GM10266 (cell line): ENCODE data around the gene ADPRH.

Experiments used
- DNase-seq: peaks from one replicate; pipeline ENCODE4 v3.0.0; 2012; ENCODE audit errors: extremely low spot score
- TF ChIP-seq, protein P1 (sequence below): IDR thresholded peaks from 2 replicates; pipeline ENCODE4 v1.5.1; 2012; ENCODE audit warnings: mild to moderate bottlenecking, low read depth; ENCODE audit not compliant: control insufficient read depth, insufficient read depth; ENCODE audit errors: missing control alignments

Gene ADPRH

GRCh38 chr3:119630128-119630879 lies 51.0 kb downstream of the ADPRH start:
- TF ChIP-seq, protein P1, sequence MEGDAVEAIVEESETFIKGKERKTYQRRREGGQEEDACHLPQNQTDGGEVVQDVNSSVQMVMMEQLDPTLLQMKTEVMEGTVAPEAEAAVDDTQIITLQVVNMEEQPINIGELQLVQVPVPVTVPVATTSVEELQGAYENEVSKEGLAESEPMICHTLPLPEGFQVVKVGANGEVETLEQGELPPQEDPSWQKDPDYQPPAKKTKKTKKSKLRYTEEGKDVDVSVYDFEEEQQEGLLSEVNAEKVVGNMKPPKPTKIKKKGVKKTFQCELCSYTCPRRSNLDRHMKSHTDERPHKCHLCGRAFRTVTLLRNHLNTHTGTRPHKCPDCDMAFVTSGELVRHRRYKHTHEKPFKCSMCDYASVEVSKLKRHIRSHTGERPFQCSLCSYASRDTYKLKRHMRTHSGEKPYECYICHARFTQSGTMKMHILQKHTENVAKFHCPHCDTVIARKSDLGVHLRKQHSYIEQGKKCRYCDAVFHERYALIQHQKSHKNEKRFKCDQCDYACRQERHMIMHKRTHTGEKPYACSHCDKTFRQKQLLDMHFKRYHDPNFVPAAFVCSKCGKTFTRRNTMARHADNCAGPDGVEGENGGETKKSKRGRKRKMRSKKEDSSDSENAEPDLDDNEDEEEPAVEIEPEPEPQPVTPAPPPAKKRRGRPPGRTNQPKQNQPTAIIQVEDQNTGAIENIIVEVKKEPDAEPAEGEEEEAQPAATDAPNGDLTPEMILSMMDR, result no peak
- DNase-seq, result no peak

DNA sequence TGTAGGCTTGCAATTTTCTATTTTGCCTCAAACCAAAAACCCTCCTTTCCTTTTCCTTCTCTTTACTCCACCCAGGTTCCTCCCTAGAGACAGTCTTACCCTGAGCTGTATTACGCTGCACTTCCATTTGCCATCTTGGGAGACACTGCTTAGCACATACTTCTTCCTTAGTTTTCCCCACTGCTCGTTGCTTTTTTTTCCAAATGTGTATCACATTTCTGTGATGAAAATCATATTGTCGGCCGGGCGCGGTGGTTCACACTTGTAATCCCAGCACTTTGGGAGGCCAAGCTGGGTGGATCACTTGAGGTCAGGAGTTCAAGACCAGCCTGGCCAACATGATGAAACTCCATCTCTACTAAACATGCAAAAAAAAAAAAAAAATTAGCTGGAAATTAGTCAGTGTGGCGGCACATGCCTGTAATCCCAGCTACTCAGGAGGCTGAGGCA lies 51.6 kb downstream of the ADPRH start:
- TF ChIP-seq, protein P1, result no peak

DNA sequence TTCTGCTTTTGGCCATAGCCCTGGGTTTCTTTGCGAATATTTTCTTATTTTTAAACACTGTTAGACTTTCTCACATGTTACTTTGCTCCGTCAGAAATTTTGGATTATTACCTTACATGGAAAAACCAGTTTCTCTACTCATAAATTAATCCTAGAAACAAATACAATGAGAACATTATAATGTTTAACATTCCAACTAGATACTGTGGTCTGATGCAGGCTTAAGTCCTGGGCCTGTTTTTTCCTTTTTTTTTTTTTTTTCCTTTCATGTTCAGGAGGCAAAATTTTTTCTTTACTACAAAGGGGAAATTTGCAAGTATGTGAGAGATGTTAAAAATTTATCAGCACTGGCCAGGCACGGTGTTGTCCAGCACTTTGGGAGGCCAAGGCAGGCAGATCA lies 52.2 kb downstream of the ADPRH start:
- no peak for DNase-seq
- TF ChIP-seq, protein P1, result no peak

More for the DNA sequence above, 51.6 kb downstream of the ADPRH start:
- no peak for DNase-seq

DNA sequence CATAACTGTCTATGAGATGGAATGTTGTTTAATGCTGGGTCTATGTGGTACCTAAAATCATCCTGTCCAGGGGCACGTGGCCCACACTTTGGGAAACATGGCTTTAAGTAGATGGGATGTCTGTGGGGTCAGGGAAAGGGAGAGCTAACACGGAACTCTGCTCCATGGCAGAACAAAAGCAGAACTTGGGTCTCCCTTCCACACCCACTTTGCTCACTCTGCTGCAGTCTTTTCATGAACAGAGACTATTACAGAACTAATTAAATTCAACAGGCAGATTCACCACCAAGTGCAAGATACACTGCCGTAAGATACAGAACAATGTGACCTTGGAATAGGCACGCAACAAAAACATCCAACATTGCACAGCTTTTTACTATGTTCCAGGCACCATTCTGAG lies 52.9 kb downstream of the ADPRH start:
- no peak for DNase-seq

GRCh38 chr3:119632829-119633228 lies 53.5 kb downstream of the ADPRH start:
- DNase-seq, result no peak
- TF ChIP-seq, protein P1, result no peak

More for the DNA sequence above, 52.9 kb downstream of the ADPRH start:
- TF ChIP-seq, protein P1, result no peak

GRCh38 chr3:119635719-119636118 lies 56.4 kb downstream of the ADPRH start:
- TF ChIP-seq, protein P1, result no peak
- DNase-seq, result no peak

GRCh38 chr3:119636249-119636648 lies 57.0 kb downstream of the ADPRH start:
- TF ChIP-seq, protein P1, result no peak
- DNase-seq, result no peak
